HL-60 (cell line): Measurements from ENCODE around the gene AK9.

Experiments used
- GABPA ChIP-seq: IDR thresholded peaks from 2 replicates; pipeline ENCODE4 v1.6.1; 2012; ENCODE audit warnings: low read depth
- POLR2AphosphoS5 ChIP-seq: IDR thresholded peaks from 2 replicates; pipeline ENCODE4 v1.6.1; 2012; ENCODE audit warnings: low read depth
- TF ChIP-seq, protein P1 (sequence below): IDR thresholded peaks from one replicate; pipeline ENCODE4 v1.5.1; 2011; ENCODE audit warnings: low read length, control low read depth, inconsistent platforms; ENCODE audit not compliant: insufficient read depth
- TF ChIP-seq, protein P2 (sequence below): IDR thresholded peaks from 2 replicates; pipeline ENCODE4 v1.6.1; 2012; ENCODE audit warnings: low read depth; ENCODE audit not compliant: insufficient replicate concordance

DNA sequence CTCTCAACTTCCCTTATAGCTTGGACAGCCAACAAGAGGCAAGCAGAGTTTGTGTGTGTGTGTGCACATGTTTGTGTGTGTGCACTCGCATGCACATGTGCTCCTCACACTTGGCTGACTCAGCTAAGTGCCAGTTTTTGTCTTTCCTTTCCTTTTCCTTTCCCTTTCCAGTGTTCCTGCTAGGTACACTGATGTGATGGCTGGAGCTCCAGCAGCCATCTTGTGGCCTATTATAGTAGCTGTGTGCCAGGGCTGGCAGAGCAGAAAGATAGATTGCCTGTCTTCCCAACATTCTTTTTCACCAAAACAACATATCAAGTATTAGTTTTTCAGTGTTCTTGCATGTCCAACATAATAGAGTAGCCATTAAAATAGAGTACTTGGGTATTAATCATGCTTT is 79.5 kb downstream of the AK9 start:
- TF ChIP-seq, protein P1, sequence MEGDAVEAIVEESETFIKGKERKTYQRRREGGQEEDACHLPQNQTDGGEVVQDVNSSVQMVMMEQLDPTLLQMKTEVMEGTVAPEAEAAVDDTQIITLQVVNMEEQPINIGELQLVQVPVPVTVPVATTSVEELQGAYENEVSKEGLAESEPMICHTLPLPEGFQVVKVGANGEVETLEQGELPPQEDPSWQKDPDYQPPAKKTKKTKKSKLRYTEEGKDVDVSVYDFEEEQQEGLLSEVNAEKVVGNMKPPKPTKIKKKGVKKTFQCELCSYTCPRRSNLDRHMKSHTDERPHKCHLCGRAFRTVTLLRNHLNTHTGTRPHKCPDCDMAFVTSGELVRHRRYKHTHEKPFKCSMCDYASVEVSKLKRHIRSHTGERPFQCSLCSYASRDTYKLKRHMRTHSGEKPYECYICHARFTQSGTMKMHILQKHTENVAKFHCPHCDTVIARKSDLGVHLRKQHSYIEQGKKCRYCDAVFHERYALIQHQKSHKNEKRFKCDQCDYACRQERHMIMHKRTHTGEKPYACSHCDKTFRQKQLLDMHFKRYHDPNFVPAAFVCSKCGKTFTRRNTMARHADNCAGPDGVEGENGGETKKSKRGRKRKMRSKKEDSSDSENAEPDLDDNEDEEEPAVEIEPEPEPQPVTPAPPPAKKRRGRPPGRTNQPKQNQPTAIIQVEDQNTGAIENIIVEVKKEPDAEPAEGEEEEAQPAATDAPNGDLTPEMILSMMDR = no peak
- TF ChIP-seq, protein P2, sequence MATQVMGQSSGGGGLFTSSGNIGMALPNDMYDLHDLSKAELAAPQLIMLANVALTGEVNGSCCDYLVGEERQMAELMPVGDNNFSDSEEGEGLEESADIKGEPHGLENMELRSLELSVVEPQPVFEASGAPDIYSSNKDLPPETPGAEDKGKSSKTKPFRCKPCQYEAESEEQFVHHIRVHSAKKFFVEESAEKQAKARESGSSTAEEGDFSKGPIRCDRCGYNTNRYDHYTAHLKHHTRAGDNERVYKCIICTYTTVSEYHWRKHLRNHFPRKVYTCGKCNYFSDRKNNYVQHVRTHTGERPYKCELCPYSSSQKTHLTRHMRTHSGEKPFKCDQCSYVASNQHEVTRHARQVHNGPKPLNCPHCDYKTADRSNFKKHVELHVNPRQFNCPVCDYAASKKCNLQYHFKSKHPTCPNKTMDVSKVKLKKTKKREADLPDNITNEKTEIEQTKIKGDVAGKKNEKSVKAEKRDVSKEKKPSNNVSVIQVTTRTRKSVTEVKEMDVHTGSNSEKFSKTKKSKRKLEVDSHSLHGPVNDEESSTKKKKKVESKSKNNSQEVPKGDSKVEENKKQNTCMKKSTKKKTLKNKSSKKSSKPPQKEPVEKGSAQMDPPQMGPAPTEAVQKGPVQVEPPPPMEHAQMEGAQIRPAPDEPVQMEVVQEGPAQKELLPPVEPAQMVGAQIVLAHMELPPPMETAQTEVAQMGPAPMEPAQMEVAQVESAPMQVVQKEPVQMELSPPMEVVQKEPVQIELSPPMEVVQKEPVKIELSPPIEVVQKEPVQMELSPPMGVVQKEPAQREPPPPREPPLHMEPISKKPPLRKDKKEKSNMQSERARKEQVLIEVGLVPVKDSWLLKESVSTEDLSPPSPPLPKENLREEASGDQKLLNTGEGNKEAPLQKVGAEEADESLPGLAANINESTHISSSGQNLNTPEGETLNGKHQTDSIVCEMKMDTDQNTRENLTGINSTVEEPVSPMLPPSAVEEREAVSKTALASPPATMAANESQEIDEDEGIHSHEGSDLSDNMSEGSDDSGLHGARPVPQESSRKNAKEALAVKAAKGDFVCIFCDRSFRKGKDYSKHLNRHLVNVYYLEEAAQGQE = no peak
- no peak for TF ChIP-seq GABPA
- TF ChIP-seq POLR2AphosphoS5 = no peak
